ENCODE measurements around the gene EHD3. TPM values are rescaled to one million over a fixed set of nuclear protein-coding genes. Genes with fewer than 3 reads are reported as not detected.
A peak's percentile ranks its signal among the peaks of the same experiment; 100 is the strongest.

EHD3 gene
- total and polyA plus RNA-seq, 7 donors = 0.73 to 5.2 (median 1.8) TPM

GRCh38 chr2:31258351-31258750 is 24.4 kb downstream of the EHD3 start:
- H3K9me3 ChIP-seq = no peaks in the 10 kb centered on the region
- intact Hi-C loops (cut with DNase I) = no loop called here
- DNase-seq = no peak
- H3K4me3 ChIP-seq = no peak overlapping the region
- no peaks in the 10 kb centered on the region for H3K4me1 ChIP-seq
- no peaks in the 10 kb centered on the region for H3K27me3 ChIP-seq (ENCODE audit: insufficient read depth in 3 of 3, low read length in 2 of 3)
- H3K27ac ChIP-seq = no peak overlapping the region
- peaks cover 0 to 4% of the 10 kb centered on the region in 2 donors for H3K36me3 ChIP-seq (ENCODE audit: insufficient read depth in 1 of 2, low read depth in 1 of 2)
- 75 to 79% (median 77%) methylated on average over 5 of the region's 5 CpGs for WGBS, 3 donors
- no peak for ATAC-seq
- TF ChIP-seq, protein P1, sequence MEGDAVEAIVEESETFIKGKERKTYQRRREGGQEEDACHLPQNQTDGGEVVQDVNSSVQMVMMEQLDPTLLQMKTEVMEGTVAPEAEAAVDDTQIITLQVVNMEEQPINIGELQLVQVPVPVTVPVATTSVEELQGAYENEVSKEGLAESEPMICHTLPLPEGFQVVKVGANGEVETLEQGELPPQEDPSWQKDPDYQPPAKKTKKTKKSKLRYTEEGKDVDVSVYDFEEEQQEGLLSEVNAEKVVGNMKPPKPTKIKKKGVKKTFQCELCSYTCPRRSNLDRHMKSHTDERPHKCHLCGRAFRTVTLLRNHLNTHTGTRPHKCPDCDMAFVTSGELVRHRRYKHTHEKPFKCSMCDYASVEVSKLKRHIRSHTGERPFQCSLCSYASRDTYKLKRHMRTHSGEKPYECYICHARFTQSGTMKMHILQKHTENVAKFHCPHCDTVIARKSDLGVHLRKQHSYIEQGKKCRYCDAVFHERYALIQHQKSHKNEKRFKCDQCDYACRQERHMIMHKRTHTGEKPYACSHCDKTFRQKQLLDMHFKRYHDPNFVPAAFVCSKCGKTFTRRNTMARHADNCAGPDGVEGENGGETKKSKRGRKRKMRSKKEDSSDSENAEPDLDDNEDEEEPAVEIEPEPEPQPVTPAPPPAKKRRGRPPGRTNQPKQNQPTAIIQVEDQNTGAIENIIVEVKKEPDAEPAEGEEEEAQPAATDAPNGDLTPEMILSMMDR (IDR thresholded peaks at IDR 0.05) = no peak

- H3K9me3 ChIP-seq = no peaks in the 10 kb centered on the region
- H3K4me3 ChIP-seq = no peak overlapping the region
- H3K4me1 ChIP-seq = no peaks in the 10 kb centered on the region
- H3K27ac ChIP-seq = no peak overlapping the region
- peaks cover 0 to 4% of the 10 kb centered on the region in 2 donors for H3K36me3 ChIP-seq (ENCODE audit: insufficient read depth in 1 of 2, low read depth in 1 of 2)
- DNase-seq (no peak), ATAC-seq (no peak)
- intact Hi-C loops (cut with DNase I) = no loop called here
- WGBS, 3 donors = 94 to 98% (median 98%) methylated on average over 3 of the region's 3 CpGs
- TF ChIP-seq, protein P1 (IDR thresholded peaks at IDR 0.05) = no peak
- no peaks in the 10 kb centered on the region for H3K27me3 ChIP-seq (ENCODE audit: insufficient read depth in 3 of 3, low read length in 2 of 3)
These were observed 25.1 kb downstream of the EHD3 start for GRCh38 chr2:31259075-31259474.

DNA sequence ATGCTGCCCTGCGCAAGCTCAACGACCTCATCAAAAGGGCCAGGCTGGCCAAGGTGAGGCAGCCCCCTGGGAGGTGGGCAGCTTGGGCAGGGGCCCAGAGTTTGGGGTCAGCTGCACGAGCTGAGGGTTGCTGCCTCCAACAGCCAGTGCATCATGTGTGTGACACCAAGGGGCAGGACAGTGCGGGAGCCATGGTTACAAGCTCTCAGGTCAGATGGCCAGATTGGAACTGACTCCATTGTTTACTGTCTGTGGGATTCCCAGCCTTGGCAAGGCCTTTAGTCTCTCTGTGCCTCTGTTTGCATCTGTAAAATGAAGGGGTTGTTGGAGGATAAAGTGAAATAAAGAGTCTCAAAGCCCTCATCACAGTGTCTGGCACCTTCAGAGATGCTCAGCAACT is 26.9 kb downstream of the EHD3 start:
- H3K9me3 ChIP-seq = no peaks in the 10 kb centered on the region
- TF ChIP-seq, protein P1 (IDR thresholded peaks at IDR 0.05) = no peak
- no peak overlapping the region for H3K4me3 ChIP-seq
- no peaks in the 10 kb centered on the region for H3K4me1 ChIP-seq
- 80 to 84% (median 81%) methylated on average over 4 of the region's 4 CpGs for WGBS, 3 donors
- no peaks in the 10 kb centered on the region for H3K27me3 ChIP-seq (ENCODE audit: insufficient read depth in 3 of 3, low read length in 2 of 3)
- peaks cover 0 to 4% of the 10 kb centered on the region in 2 donors for H3K36me3 ChIP-seq (ENCODE audit: insufficient read depth in 1 of 2, low read depth in 1 of 2)
- ATAC-seq = no peak
- DNase-seq = no peak
- intact Hi-C loops (cut with DNase I) = no loop called here
- no peak overlapping the region for H3K27ac ChIP-seq

GRCh38 chr2:31263636-31264190 is 29.8 kb downstream of the EHD3 start:
- peaks cover 0 to 4% of the 10 kb centered on the region in 2 donors for H3K36me3 ChIP-seq (ENCODE audit: insufficient read depth in 1 of 2, low read depth in 1 of 2)
- H3K4me1 ChIP-seq = no peaks in the 10 kb centered on the region
- no peak overlapping the region for H3K27ac ChIP-seq
- no peak overlapping the region for H3K4me3 ChIP-seq
- DNase-seq = no peak
- H3K9me3 ChIP-seq = no peaks in the 10 kb centered on the region
- intact Hi-C loops (cut with DNase I) = no loop called here
- WGBS, 3 donors = 79 to 88% (median 85%) methylated on average over 3 of the region's 3 CpGs
- H3K27me3 ChIP-seq (ENCODE audit: insufficient read depth in 3 of 3, low read length in 2 of 3) = no peaks in the 10 kb centered on the region
- ATAC-seq = peak in 3 of 4 donors; percentile 40 to 84 (median 56)
- TF ChIP-seq, protein P1 (IDR thresholded peaks at IDR 0.05) = peak; percentile 8

- no peak overlapping the region for H3K4me3 ChIP-seq
- intact Hi-C loops (cut with DNase I) = no loop called here
- ATAC-seq = no peak
- no peaks in the 10 kb centered on the region for H3K9me3 ChIP-seq
- H3K27me3 ChIP-seq (ENCODE audit: insufficient read depth in 3 of 3, low read length in 2 of 3) = no peaks in the 10 kb centered on the region
- H3K4me1 ChIP-seq = no peaks in the 10 kb centered on the region
- peaks cover 0 to 4% of the 10 kb centered on the region in 2 donors for H3K36me3 ChIP-seq (ENCODE audit: insufficient read depth in 1 of 2, low read depth in 1 of 2)
- WGBS, 3 donors = 91 to 94% (median 94%) methylated on average over 6 of the region's 6 CpGs
- no peak for DNase-seq
- TF ChIP-seq, protein P1 (IDR thresholded peaks at IDR 0.05) = no peak
- no peak overlapping the region for H3K27ac ChIP-seq
These were observed 31.3 kb downstream of the EHD3 start for GRCh38 chr2:31265234-31265633.

All from psoas muscle (tissue), 8 donors.